K562 (cell line): Measurements from ENCODE around the gene MRPL55. TPM values are rescaled to one million over a fixed set of nuclear protein-coding genes. Genes with fewer than 3 reads are reported as not detected.
A peak's percentile ranks its signal among the peaks of the same experiment; 100 is the strongest.

Experiments used
- ATAC-seq: fragments of 200-7000 bp; cut with Tn5 transposase; 3 replicates; pipeline ENCODE4 v1.9.1; 2020; ENCODE audit warnings: moderate library complexity
- BruUV-seq: library from RNA; stranded (reverse); fragments of 400-500 nt; replicated peaks from 2 replicates; lab custom pipeline; 2021; lab: Mats Ljungman, UMichigan
- CTCF ChIA-PET: fragments of 300-600 bp; formaldehyde crosslinking; extraction: SDS; loops from one replicate; lab custom pipeline; 2021; ENCODE audit warnings: low intra/inter-chr PET ratio; lab: Yijun Ruan, JAX
- POLR2A ChIA-PET: fragments of 300-600, 350-650 bp; sonication (Branson Sonifier 250); formaldehyde crosslinking; extraction: SDS; loops from one replicate; lab custom pipeline; 2021; ENCODE audit warnings: antibody characterized with exemption, inconsistent platforms; lab: Yijun Ruan, JAX
- DNase-seq, 4 experiments: peaks; one replicate each; pipeline versions ENCODE4 v3.0.0 to v3.0.0-alpha.2; 2011 to 2018; ENCODE audit warnings: low spot score in 3 of 4, mixed read lengths in 3 of 4; ENCODE audit errors: extremely low read depth in 1 of 4
- FAIRE-seq: peaks from 2 replicates; lab custom pipeline; 2011; peaks lifted over from hg19 to GRCh38; lab: Jason Lieb, UNC
- H2AFZ ChIP-seq: 2 replicates; pipeline ENCODE4 v1.6.0; 2011; ENCODE audit warnings: low read depth, low read length, control low read depth, inconsistent platforms
- H3K27ac ChIP-seq: fragments of 200-600 bp; 3 replicates; pipeline ENCODE4 v1.8.0; 2011; ENCODE audit warnings: low read depth, mild to moderate bottlenecking, control low read depth, inconsistent platforms, low read length, moderate library complexity, mixed read lengths; ENCODE audit errors: extremely low read depth
- H3K27me3 ChIP-seq, 2 experiments: fragments of 300-600 bp in 1 of 2; 2 replicates in 1 of 2; 3 replicates in 1 of 2; pipeline versions ENCODE4 v1.6.0 to v1.8.0; 2011; ENCODE audit warnings: inconsistent platforms in 2 of 2, low read length in 2 of 2, mild to moderate bottlenecking in 1 of 2, mixed read lengths in 1 of 2, moderate library complexity in 1 of 2; ENCODE audit not compliant: control insufficient read depth in 2 of 2, insufficient read depth in 2 of 2
- H3K36me3 ChIP-seq: fragments of 300-600 bp; 3 replicates; pipeline ENCODE4 v1.8.0; 2011; ENCODE audit warnings: mild to moderate bottlenecking, low read length, inconsistent platforms; ENCODE audit not compliant: control insufficient read depth, insufficient read depth
- H3K4me1 ChIP-seq, 2 experiments: fragments of 200-600 bp in 1 of 2; replicated peaks in 1 of 2; 2 replicates in 1 of 2; 3 replicates in 1 of 2; pipeline versions ENCODE4 v1.5.1 to v1.8.0; 2011; ENCODE audit warnings: inconsistent platforms in 2 of 2, low read length in 2 of 2, mild to moderate bottlenecking in 1 of 2, mixed read lengths in 1 of 2, moderate library complexity in 1 of 2; ENCODE audit not compliant: control insufficient read depth in 2 of 2, insufficient read depth in 2 of 2
- H3K4me2 ChIP-seq: 2 replicates; pipeline ENCODE4 v1.6.1; 2011; ENCODE audit warnings: low read length, control low read depth, inconsistent platforms, mixed read lengths; ENCODE audit not compliant: insufficient read depth
- H3K4me3 ChIP-seq: fragments of 200-600 bp; sonication (generic), shearing (Covaris generic); 2 replicates; pipeline ENCODE4 v1.5.1; 2016; ENCODE audit warnings: control low read depth, inconsistent platforms
- H3K79me2 ChIP-seq: fragments of 200-600 bp; 3 replicates; pipeline ENCODE4 v1.8.0; 2011; ENCODE audit warnings: low read length, inconsistent platforms; ENCODE audit not compliant: control insufficient read depth, insufficient read depth
- H3K9ac ChIP-seq, 2 experiments: 2 replicates each; pipeline versions ENCODE4 v1.6.0 to v1.6.1; 2011; ENCODE audit warnings: low read depth in 2 of 2, low read length in 2 of 2, control low read depth in 1 of 2, inconsistent platforms in 1 of 2, mild to moderate bottlenecking in 1 of 2, mixed read lengths in 1 of 2; ENCODE audit not compliant: insufficient read depth in 1 of 2
- H3K9me1 ChIP-seq: one replicate; pipeline ENCODE4 v1.6.0; 2011; ENCODE audit warnings: inconsistent platforms, mild to moderate bottlenecking, low read length, moderate library complexity; ENCODE audit not compliant: control insufficient read depth, insufficient read depth
- H3K9me3 ChIP-seq: replicated peaks from 2 replicates; pipeline ENCODE4 v1.5.1; 2011; ENCODE audit warnings: low read depth, low read length, inconsistent platforms; ENCODE audit not compliant: control insufficient read depth, insufficient read depth
- H4K20me1 ChIP-seq: replicated peaks from 2 replicates; pipeline ENCODE4 v1.6.1; 2011; ENCODE audit warnings: low read length, inconsistent platforms, mixed read lengths; ENCODE audit not compliant: control insufficient read depth, insufficient read depth
- CREBBP ChIP-seq: IDR thresholded peaks from one replicate; pipeline ENCODE4 v1.6.1; 2012; ENCODE audit warnings: low read depth, mild to moderate bottlenecking, control low read depth, inconsistent platforms, low read length
- ESRRB ChIP-seq: fragments of 250-450 bp; sonication (Bioruptor Pico); IDR thresholded peaks from 2 replicates; pipeline ENCODE4 v1.5.0; 2020; ENCODE audit warnings: mild to moderate bottlenecking, moderate library complexity, borderline replicate concordance
- ETS2 ChIP-seq: IDR thresholded peaks from 2 replicates; pipeline ENCODE4 v1.6.1; 2016; ENCODE audit warnings: borderline replicate concordance, missing genetic modification characterization, mild to moderate bottlenecking, moderate library complexity, missing compliant biosample characterization; ENCODE audit not compliant: poor library complexity, severe bottlenecking
- HMG20A ChIP-seq: fragments of 450-650 bp; formaldehyde crosslinking; conservative IDR thresholded peaks from 2 replicates; pipeline ENCODE4 v1.4.0; 2020; ENCODE audit warnings: mild to moderate bottlenecking, mixed read lengths
- HNRNPK ChIP-seq: fragments of 200-400 bp; formaldehyde crosslinking; IDR thresholded peaks from one replicate; pipeline ENCODE4 v1.6.1; 2018; ENCODE audit warnings: mild to moderate bottlenecking, low read depth, low read length; ENCODE audit not compliant: poor library complexity, severe bottlenecking
- HNRNPUL1 ChIP-seq: fragments of 200-400 bp; formaldehyde crosslinking; IDR thresholded peaks from 2 replicates; pipeline ENCODE4 v1.6.1; 2017; ENCODE audit warnings: low read length
- MBD2 ChIP-seq: sonication (generic); IDR thresholded peaks from 2 replicates; pipeline ENCODE4 v1.6.1; 2016; ENCODE audit warnings: low read depth, borderline replicate concordance
- MCM3 ChIP-seq: fragments of 450-650 bp; IDR thresholded peaks from 2 replicates; pipeline ENCODE4 v1.6.1; 2016
- NBN ChIP-seq: fragments of 450-650 bp; IDR thresholded peaks from 2 replicates; pipeline ENCODE4 v1.6.1; 2016; ENCODE audit warnings: low read depth, mild to moderate bottlenecking
- TFAM ChIP-seq: fragments of 250-450 bp; sonication (Bioruptor Pico); conservative IDR thresholded peaks from 2 replicates; pipeline ENCODE4 v1.5.0; 2021; ENCODE audit warnings: mild to moderate bottlenecking, moderate library complexity
- ZFX ChIP-seq: sonication (generic); formaldehyde crosslinking; IDR thresholded peaks from 2 replicates; pipeline ENCODE4 v1.8.0; 2022; ENCODE audit warnings: mild to moderate bottlenecking, missing genetic modification reagents, moderate library complexity
- ZNF3 ChIP-seq: fragments of 250-450 bp; sonication (Bioruptor Pico); IDR thresholded peaks from 2 replicates; pipeline ENCODE4 v1.5.0; 2021; ENCODE audit warnings: mild to moderate bottlenecking, moderate library complexity
- ZNF695 ChIP-seq: fragments of 450-650 bp; formaldehyde crosslinking; IDR thresholded peaks from 2 replicates; pipeline ENCODE4 v1.4.0; 2020; ENCODE audit warnings: mild to moderate bottlenecking, moderate library complexity
- WGBS: fragments of 100-300 bp; shearing (Covaris generic); methylation state at CpG from one replicate; pipeline ENCODE4 v1.1.6; 2016; ENCODE audit warnings: low coverage, mixed read lengths; ENCODE audit not compliant: insufficient coverage; ENCODE audit errors: missing lambda C conversion rate; 5-methylcytosine and 5-hydroxymethylcytosine counted together
- in situ Hi-C: fragments of 300-500 bp; cut with MboI; formaldehyde crosslinking; loops from 4 replicates; pipeline ENCODE4 v1.15.0; 2018; ENCODE audit warnings: inconsistent platforms, mixed read lengths
- intact Hi-C: fragments of 100-400 bp; cut with micrococcal nuclease; formaldehyde crosslinking; loops from 2 replicates; pipeline ENCODE4 v1.14.2; 2022
- polyA plus RNA-seq, 8 experiments: library from polyadenylated mRNA; depleted of rRNA in 4 of 8; stranded (reverse) in 5 of 8; unstranded in 3 of 8; fragments of >200 nt; fragmentation: Nextera tagmentation in 2 of 8; fragmentation: Illumina TruSeq in 1 of 8; extraction: Ambion mirVana in 2 of 8; extraction: Trizol in 1 of 8; gene quantifications; 2 replicates each; pipeline versions ENCODE4 v1.2.1 to v1.2.3, GENCODE V29; 2011 to 2014; ENCODE audit warnings: inconsistent platforms in 1 of 8, missing spikeins in 1 of 8
- total RNA-seq, 7 experiments: library from RNA; depleted of rRNA in 6 of 7; stranded (reverse); fragments of >200 nt in 6 of 7; fragmentation: Illumina TruSeq in 2 of 7; extraction: Trizol in 2 of 7; gene quantifications; 2 replicates each; pipeline versions ENCODE4 v1.2.1 to v1.2.3, GENCODE V29; 2011 to 2021; ENCODE audit warnings: low replicate concordance in 1 of 7
- TF ChIP-seq, protein P1 (sequence below): fragments of 450-650 bp; IDR thresholded peaks from 2 replicates; pipeline ENCODE4 v1.6.1; 2016; ENCODE audit warnings: mild to moderate bottlenecking, moderate library complexity

The MRPL55 gene
- total and polyA plus RNA-seq, 9 of the 15 experiments (the other 6 are each of a cell fraction or from before 2014, with no cell fraction given), result 34.9 to 228 (median 81.0) TPM

DNA sequence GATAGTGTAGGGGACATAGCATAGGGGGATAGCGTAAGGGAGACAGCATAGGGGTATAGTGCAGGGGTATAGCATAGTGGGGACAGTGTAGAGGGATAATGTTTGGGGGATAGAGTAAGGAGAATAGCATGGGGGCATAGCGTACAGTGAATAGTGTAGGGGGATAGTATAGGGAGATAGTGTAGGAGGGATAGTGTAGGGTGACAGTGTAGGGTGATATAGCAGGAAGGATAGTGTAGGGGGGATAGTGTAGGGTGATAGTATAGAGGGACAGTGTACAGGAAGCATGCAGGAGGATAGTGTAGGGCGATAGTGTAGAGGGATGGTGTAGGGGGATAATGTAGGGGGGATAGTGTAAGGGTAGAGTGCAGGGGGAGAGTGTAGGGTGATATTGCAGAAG, 38.2 kb downstream of the MRPL55 start:
- in situ Hi-C loops (no loop called here), intact Hi-C loops (no loop called here)
- ChIA-PET CTCF (no interaction called here), POLR2A (no interaction called here)
- FAIRE-seq (no peak), DNase-seq (no peak), ATAC-seq (no peak)
- BruUV-seq, result no TSS peak
- TF ChIP-seq ZNF3 (CRISPR knock-in tag) (no peak), MBD2 (no peak), HNRNPUL1 (no peak), NBN (no peak), TFAM (CRISPR knock-in tag) (no peak), HNRNPK (no peak), HMG20A (CRISPR knock-in tag) (no peak), CREBBP (peak; percentile 4), ZNF695 (CRISPR knock-in tag) (no peak), ZFX (CRISPR knock-in tag) (no peak), ETS2 (tag) (no peak), MCM3 (peak; percentile 37; the same call in 1 of the 2 replicates), ESRRB (no peak)
- TF ChIP-seq, protein P1, sequence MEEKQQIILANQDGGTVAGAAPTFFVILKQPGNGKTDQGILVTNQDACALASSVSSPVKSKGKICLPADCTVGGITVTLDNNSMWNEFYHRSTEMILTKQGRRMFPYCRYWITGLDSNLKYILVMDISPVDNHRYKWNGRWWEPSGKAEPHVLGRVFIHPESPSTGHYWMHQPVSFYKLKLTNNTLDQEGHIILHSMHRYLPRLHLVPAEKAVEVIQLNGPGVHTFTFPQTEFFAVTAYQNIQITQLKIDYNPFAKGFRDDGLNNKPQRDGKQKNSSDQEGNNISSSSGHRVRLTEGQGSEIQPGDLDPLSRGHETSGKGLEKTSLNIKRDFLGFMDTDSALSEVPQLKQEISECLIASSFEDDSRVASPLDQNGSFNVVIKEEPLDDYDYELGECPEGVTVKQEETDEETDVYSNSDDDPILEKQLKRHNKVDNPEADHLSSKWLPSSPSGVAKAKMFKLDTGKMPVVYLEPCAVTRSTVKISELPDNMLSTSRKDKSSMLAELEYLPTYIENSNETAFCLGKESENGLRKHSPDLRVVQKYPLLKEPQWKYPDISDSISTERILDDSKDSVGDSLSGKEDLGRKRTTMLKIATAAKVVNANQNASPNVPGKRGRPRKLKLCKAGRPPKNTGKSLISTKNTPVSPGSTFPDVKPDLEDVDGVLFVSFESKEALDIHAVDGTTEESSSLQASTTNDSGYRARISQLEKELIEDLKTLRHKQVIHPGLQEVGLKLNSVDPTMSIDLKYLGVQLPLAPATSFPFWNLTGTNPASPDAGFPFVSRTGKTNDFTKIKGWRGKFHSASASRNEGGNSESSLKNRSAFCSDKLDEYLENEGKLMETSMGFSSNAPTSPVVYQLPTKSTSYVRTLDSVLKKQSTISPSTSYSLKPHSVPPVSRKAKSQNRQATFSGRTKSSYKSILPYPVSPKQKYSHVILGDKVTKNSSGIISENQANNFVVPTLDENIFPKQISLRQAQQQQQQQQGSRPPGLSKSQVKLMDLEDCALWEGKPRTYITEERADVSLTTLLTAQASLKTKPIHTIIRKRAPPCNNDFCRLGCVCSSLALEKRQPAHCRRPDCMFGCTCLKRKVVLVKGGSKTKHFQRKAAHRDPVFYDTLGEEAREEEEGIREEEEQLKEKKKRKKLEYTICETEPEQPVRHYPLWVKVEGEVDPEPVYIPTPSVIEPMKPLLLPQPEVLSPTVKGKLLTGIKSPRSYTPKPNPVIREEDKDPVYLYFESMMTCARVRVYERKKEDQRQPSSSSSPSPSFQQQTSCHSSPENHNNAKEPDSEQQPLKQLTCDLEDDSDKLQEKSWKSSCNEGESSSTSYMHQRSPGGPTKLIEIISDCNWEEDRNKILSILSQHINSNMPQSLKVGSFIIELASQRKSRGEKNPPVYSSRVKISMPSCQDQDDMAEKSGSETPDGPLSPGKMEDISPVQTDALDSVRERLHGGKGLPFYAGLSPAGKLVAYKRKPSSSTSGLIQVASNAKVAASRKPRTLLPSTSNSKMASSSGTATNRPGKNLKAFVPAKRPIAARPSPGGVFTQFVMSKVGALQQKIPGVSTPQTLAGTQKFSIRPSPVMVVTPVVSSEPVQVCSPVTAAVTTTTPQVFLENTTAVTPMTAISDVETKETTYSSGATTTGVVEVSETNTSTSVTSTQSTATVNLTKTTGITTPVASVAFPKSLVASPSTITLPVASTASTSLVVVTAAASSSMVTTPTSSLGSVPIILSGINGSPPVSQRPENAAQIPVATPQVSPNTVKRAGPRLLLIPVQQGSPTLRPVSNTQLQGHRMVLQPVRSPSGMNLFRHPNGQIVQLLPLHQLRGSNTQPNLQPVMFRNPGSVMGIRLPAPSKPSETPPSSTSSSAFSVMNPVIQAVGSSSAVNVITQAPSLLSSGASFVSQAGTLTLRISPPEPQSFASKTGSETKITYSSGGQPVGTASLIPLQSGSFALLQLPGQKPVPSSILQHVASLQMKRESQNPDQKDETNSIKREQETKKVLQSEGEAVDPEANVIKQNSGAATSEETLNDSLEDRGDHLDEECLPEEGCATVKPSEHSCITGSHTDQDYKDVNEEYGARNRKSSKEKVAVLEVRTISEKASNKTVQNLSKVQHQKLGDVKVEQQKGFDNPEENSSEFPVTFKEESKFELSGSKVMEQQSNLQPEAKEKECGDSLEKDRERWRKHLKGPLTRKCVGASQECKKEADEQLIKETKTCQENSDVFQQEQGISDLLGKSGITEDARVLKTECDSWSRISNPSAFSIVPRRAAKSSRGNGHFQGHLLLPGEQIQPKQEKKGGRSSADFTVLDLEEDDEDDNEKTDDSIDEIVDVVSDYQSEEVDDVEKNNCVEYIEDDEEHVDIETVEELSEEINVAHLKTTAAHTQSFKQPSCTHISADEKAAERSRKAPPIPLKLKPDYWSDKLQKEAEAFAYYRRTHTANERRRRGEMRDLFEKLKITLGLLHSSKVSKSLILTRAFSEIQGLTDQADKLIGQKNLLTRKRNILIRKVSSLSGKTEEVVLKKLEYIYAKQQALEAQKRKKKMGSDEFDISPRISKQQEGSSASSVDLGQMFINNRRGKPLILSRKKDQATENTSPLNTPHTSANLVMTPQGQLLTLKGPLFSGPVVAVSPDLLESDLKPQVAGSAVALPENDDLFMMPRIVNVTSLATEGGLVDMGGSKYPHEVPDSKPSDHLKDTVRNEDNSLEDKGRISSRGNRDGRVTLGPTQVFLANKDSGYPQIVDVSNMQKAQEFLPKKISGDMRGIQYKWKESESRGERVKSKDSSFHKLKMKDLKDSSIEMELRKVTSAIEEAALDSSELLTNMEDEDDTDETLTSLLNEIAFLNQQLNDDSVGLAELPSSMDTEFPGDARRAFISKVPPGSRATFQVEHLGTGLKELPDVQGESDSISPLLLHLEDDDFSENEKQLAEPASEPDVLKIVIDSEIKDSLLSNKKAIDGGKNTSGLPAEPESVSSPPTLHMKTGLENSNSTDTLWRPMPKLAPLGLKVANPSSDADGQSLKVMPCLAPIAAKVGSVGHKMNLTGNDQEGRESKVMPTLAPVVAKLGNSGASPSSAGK, result no peak
- peaks cover 16% of the 10 kb centered on the region for H4K20me1 ChIP-seq
- H3K4me1 ChIP-seq, result peaks cover 0 to 24% of the 10 kb centered on the region in 2 experiments; a peak in 2 of 5 replicates
- no peak overlapping the region for H3K9ac ChIP-seq
- H2AFZ ChIP-seq, result no peak overlapping the region
- H3K27me3 ChIP-seq, result peaks cover 11 to 41% of the 10 kb centered on the region in 2 experiments; a peak in 4 of 5 replicates
- no peaks in the 10 kb centered on the region for H3K9me1 ChIP-seq
- no peak overlapping the region for H3K4me3 ChIP-seq
- H3K27ac ChIP-seq, result no peak overlapping the region
- no peaks in the 10 kb centered on the region for H3K79me2 ChIP-seq
- no peaks in the 10 kb centered on the region for H3K9me3 ChIP-seq
- WGBS, result 20% methylated on average over 3 of the region's 3 CpGs
- no peak overlapping the region for H3K4me2 ChIP-seq
- H3K36me3 ChIP-seq, result no peaks in the 10 kb centered on the region
